ENCODE data around the gene ADGRL3.
"Not testable (repeated sequence)": the region's sequence is repeated elsewhere in the genome, so short reads cannot be mapped to it uniquely, and the experiment has no call there.

Gene ADGRL3

DNA sequence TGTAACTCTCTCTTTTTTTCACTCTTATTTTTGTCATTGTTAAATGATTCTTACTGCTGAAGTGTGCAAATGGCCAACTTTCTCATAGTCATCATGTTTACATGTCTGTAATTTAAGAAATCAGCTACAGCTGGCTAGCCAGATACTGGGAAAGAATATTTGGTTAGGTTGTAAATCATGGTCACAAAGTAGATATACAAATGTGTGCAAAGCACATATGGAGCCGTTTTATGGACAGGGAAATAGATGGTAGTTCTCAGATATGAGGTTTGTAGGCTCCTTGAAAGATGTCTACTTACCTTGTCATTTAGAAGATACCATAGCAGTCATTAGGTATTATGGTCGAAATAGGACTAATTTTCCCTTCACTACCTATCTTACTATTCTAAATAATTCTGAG lies 430.4 kb downstream of the ADGRL3 start:
- Histone ChIP-seq H3K4me3 (ENCODE audit: low read depth in 1 of 2, low read length in 2 of 2) (no peak overlapping the region), H3K9me3 (ENCODE audit: control insufficient read depth in 1 of 2, low read length in 2 of 2) (no peaks in the 10 kb centered on the region), H3K27me3 (ENCODE audit: control insufficient read depth in 1 of 2, insufficient read depth in 2 of 2, low read length in 2 of 2) (no peaks in the 10 kb centered on the region), H3K27ac (ENCODE audit: low read depth, low read length) (no peak overlapping the region), H3K9ac (ENCODE audit: low read depth in 1 of 2, low read length in 2 of 2) (no peak overlapping the region), H3K4me1 (ENCODE audit: control insufficient read depth in 1 of 2, insufficient read depth in 2 of 2, low read length in 2 of 2) (peaks cover 0 to 4% of the 10 kb centered on the region in 2 donors), H3K36me3 (ENCODE audit: control insufficient read depth in 1 of 2, insufficient read depth in 2 of 2, low read length in 2 of 2) (no peaks in the 10 kb centered on the region)

DNA sequence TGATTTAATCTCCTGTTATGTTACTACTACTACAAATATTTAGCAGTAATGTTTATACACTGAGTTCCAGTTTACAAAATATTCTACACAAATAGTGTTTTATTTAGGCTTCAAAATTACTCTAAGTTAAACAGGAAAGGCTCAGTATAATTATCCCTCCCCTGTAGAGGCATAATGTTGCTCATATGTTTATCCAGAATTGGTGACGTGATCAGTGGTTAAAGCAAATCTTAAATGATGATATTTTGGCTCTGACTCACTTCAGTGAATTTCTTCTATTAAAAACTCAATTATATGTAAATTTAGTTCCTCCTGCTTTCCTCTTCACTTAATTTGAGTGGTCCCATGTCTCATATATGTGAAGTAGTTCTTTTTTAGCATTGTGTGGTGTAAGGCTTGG lies 438.5 kb downstream of the ADGRL3 start:
- Histone ChIP-seq H3K36me3 (ENCODE audit: control insufficient read depth in 1 of 2, insufficient read depth in 2 of 2, low read length in 2 of 2) (no peaks in the 10 kb centered on the region), H3K27ac (ENCODE audit: low read depth, low read length) (no peak overlapping the region), H3K9ac (ENCODE audit: low read depth in 1 of 2, low read length in 2 of 2) (no peak overlapping the region), H3K9me3 (ENCODE audit: control insufficient read depth in 1 of 2, low read length in 2 of 2) (no peaks in the 10 kb centered on the region), H3K4me3 (ENCODE audit: low read depth in 1 of 2, low read length in 2 of 2) (no peak overlapping the region), H3K27me3 (ENCODE audit: control insufficient read depth in 1 of 2, insufficient read depth in 2 of 2, low read length in 2 of 2) (no peaks in the 10 kb centered on the region), H3K4me1 (ENCODE audit: control insufficient read depth in 1 of 2, insufficient read depth in 2 of 2, low read length in 2 of 2) (no peaks in the 10 kb centered on the region)

GRCh38 chr4:61646746-61647350 lies 446.7 kb downstream of the ADGRL3 start:
- H3K4me3 ChIP-seq (ENCODE audit: low read depth in 1 of 2, low read length in 2 of 2) = not testable (repeated sequence)

GRCh38 chr4:61648264-61648663 lies 448.1 kb downstream of the ADGRL3 start:
- Histone ChIP-seq H3K27ac (ENCODE audit: low read depth, low read length) (no peak overlapping the region), H3K9ac (ENCODE audit: low read depth in 1 of 2, low read length in 2 of 2) (no peak overlapping the region), H3K27me3 (ENCODE audit: control insufficient read depth in 1 of 2, insufficient read depth in 2 of 2, low read length in 2 of 2) (no peaks in the 10 kb centered on the region), H3K9me3 (ENCODE audit: control insufficient read depth in 1 of 2, low read length in 2 of 2) (no peaks in the 10 kb centered on the region), H3K36me3 (ENCODE audit: control insufficient read depth in 1 of 2, insufficient read depth in 2 of 2, low read length in 2 of 2) (no peaks in the 10 kb centered on the region), H3K4me1 (ENCODE audit: control insufficient read depth in 1 of 2, insufficient read depth in 2 of 2, low read length in 2 of 2) (no peaks in the 10 kb centered on the region), H3K4me3 (ENCODE audit: low read depth in 1 of 2, low read length in 2 of 2) (no peak overlapping the region)

More at GRCh38 chr4:61646746-61647350, 446.7 kb downstream of the ADGRL3 start:
- H3K27me3 ChIP-seq (ENCODE audit: control insufficient read depth in 1 of 2, insufficient read depth in 2 of 2, low read length in 2 of 2); H3K9ac ChIP-seq (ENCODE audit: low read depth in 1 of 2, low read length in 2 of 2); H3K4me1 ChIP-seq (ENCODE audit: control insufficient read depth in 1 of 2, insufficient read depth in 2 of 2, low read length in 2 of 2); H3K9me3 ChIP-seq (ENCODE audit: control insufficient read depth in 1 of 2, low read length in 2 of 2); H3K36me3 ChIP-seq (ENCODE audit: control insufficient read depth in 1 of 2, insufficient read depth in 2 of 2, low read length in 2 of 2); H3K27ac ChIP-seq (ENCODE audit: low read depth, low read length): not testable (repeated sequence)

- no peaks in the 10 kb centered on the region for H3K27me3 ChIP-seq (ENCODE audit: control insufficient read depth in 1 of 2, insufficient read depth in 2 of 2, low read length in 2 of 2)
- H3K4me1 ChIP-seq (ENCODE audit: control insufficient read depth in 1 of 2, insufficient read depth in 2 of 2, low read length in 2 of 2) = no peaks in the 10 kb centered on the region
- H3K36me3 ChIP-seq (ENCODE audit: control insufficient read depth in 1 of 2, insufficient read depth in 2 of 2, low read length in 2 of 2) = no peaks in the 10 kb centered on the region
- H3K9me3 ChIP-seq (ENCODE audit: control insufficient read depth in 1 of 2, low read length in 2 of 2) = no peaks in the 10 kb centered on the region
- H3K9ac ChIP-seq (ENCODE audit: low read depth in 1 of 2, low read length in 2 of 2) = no peak overlapping the region
- no peak overlapping the region for H3K27ac ChIP-seq (ENCODE audit: low read depth, low read length)
- H3K4me3 ChIP-seq (ENCODE audit: low read depth in 1 of 2, low read length in 2 of 2) = no peak overlapping the region
Measured at GRCh38 chr4:61657016-61657415, 456.9 kb downstream of the ADGRL3 start.

GRCh38 chr4:61661960-61662359 lies 461.8 kb downstream of the ADGRL3 start:
- Histone ChIP-seq H3K27ac (ENCODE audit: low read depth, low read length) (no peak overlapping the region), H3K4me3 (ENCODE audit: low read depth in 1 of 2, low read length in 2 of 2) (no peak overlapping the region)

DNA sequence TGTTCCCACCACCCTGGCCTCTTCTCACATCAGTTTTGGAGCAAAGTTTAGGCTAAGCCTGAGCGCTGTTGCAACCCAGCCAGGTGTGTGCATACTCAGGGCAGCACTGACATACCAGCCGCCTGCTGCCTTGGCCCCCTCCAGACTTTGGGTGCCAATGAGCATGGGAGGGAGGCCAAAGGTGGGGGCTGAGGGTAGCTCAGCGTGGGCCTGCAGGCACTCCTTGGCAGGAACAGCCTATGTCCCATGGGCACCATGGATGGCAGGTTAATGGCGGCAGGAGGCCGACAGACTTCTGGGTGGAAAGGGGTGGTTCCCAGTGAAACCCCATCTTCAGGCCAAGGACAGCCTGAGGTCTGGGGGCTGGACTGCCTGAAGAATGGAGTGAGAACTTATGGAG lies 462.2 kb downstream of the ADGRL3 start:
- no peaks in the 10 kb centered on the region for H3K36me3 ChIP-seq (ENCODE audit: control insufficient read depth in 1 of 2, insufficient read depth in 2 of 2, low read length in 2 of 2)
- no peaks in the 10 kb centered on the region for H3K27me3 ChIP-seq (ENCODE audit: control insufficient read depth in 1 of 2, insufficient read depth in 2 of 2, low read length in 2 of 2)
- no peak overlapping the region for H3K9ac ChIP-seq (ENCODE audit: low read depth in 1 of 2, low read length in 2 of 2)
- H3K4me3 ChIP-seq (ENCODE audit: low read depth in 1 of 2, low read length in 2 of 2) = no peak overlapping the region
- H3K9me3 ChIP-seq (ENCODE audit: control insufficient read depth in 1 of 2, low read length in 2 of 2) = peaks cover 0 to 10% of the 10 kb centered on the region in 2 donors
- no peak overlapping the region for H3K27ac ChIP-seq (ENCODE audit: low read depth, low read length)
- no peaks in the 10 kb centered on the region for H3K4me1 ChIP-seq (ENCODE audit: control insufficient read depth in 1 of 2, insufficient read depth in 2 of 2, low read length in 2 of 2)

More at GRCh38 chr4:61661960-61662359, 461.8 kb downstream of the ADGRL3 start:
- Histone ChIP-seq H3K36me3 (ENCODE audit: control insufficient read depth in 1 of 2, insufficient read depth in 2 of 2, low read length in 2 of 2) (no peaks in the 10 kb centered on the region), H3K9ac (ENCODE audit: low read depth in 1 of 2, low read length in 2 of 2) (no peak overlapping the region), H3K4me1 (ENCODE audit: control insufficient read depth in 1 of 2, insufficient read depth in 2 of 2, low read length in 2 of 2) (no peaks in the 10 kb centered on the region), H3K9me3 (ENCODE audit: control insufficient read depth in 1 of 2, low read length in 2 of 2) (peaks cover 0 to 10% of the 10 kb centered on the region in 2 donors), H3K27me3 (ENCODE audit: control insufficient read depth in 1 of 2, insufficient read depth in 2 of 2, low read length in 2 of 2) (no peaks in the 10 kb centered on the region)

DNA sequence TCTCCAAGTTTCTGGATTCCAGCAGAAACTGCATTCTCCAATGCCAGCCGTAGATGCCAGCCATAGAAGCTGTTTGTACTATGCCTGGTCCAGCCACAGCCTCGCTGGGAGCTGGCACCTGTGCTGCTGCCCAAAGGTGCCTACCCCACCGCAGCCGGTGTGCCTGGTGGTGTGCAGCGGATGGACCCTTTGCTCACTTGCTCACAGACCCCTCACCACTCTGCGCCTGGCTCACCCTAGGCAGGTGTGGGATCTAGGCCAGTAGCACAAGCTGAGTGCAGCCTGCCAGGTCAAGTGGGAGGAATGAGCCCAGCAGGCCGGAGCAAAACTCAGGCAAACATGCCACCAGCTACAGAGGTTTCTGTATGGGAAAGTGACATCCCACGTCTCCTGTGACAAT lies 463.2 kb downstream of the ADGRL3 start:
- Histone ChIP-seq H3K36me3 (ENCODE audit: control insufficient read depth in 1 of 2, insufficient read depth in 2 of 2, low read length in 2 of 2) (no peaks in the 10 kb centered on the region), H3K4me3 (ENCODE audit: low read depth in 1 of 2, low read length in 2 of 2) (no peak overlapping the region), H3K9me3 (ENCODE audit: control insufficient read depth in 1 of 2, low read length in 2 of 2) (peaks cover 0 to 10% of the 10 kb centered on the region in 2 donors), H3K9ac (ENCODE audit: low read depth in 1 of 2, low read length in 2 of 2) (no peak overlapping the region), H3K4me1 (ENCODE audit: control insufficient read depth in 1 of 2, insufficient read depth in 2 of 2, low read length in 2 of 2) (no peaks in the 10 kb centered on the region), H3K27ac (ENCODE audit: low read depth, low read length) (no peak overlapping the region), H3K27me3 (ENCODE audit: control insufficient read depth in 1 of 2, insufficient read depth in 2 of 2, low read length in 2 of 2) (no peaks in the 10 kb centered on the region)

- Histone ChIP-seq H3K27ac (ENCODE audit: low read depth, low read length) (no peak overlapping the region), H3K9me3 (ENCODE audit: control insufficient read depth in 1 of 2, low read length in 2 of 2) (peaks cover 0 to 15% of the 10 kb centered on the region in 2 donors), H3K36me3 (ENCODE audit: control insufficient read depth in 1 of 2, insufficient read depth in 2 of 2, low read length in 2 of 2) (no peaks in the 10 kb centered on the region), H3K4me3 (ENCODE audit: low read depth in 1 of 2, low read length in 2 of 2) (no peak overlapping the region), H3K9ac (ENCODE audit: low read depth in 1 of 2, low read length in 2 of 2) (no peak overlapping the region), H3K4me1 (ENCODE audit: control insufficient read depth in 1 of 2, insufficient read depth in 2 of 2, low read length in 2 of 2) (no peaks in the 10 kb centered on the region), H3K27me3 (ENCODE audit: control insufficient read depth in 1 of 2, insufficient read depth in 2 of 2, low read length in 2 of 2) (no peaks in the 10 kb centered on the region)
Measured at GRCh38 chr4:61665649-61666048, 465.5 kb downstream of the ADGRL3 start.

DNA sequence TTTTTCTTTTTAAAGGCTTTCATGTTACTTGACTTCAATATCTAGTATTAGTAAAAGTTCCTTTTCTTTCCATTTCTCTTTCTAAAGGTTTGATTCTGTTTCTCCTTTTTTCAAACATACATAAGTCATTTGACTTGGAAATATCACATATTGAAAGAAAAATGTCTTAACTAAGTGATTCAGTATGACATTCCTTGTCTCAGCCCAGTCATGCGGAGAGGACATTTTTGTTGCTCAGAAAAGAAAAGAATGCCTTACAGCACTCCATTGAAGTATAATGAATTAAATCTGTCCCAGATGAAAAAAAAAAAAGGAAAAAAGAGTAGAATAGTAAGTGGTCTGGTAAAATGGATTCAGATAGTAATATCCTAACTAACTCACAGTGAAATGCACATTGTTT lies 466.1 kb downstream of the ADGRL3 start:
- H3K9me3 ChIP-seq (ENCODE audit: control insufficient read depth in 1 of 2, low read length in 2 of 2) = peaks cover 0 to 16% of the 10 kb centered on the region in 2 donors
- no peaks in the 10 kb centered on the region for H3K4me1 ChIP-seq (ENCODE audit: control insufficient read depth in 1 of 2, insufficient read depth in 2 of 2, low read length in 2 of 2)
- no peak overlapping the region for H3K9ac ChIP-seq (ENCODE audit: low read depth in 1 of 2, low read length in 2 of 2)
- H3K27me3 ChIP-seq (ENCODE audit: control insufficient read depth in 1 of 2, insufficient read depth in 2 of 2, low read length in 2 of 2) = no peaks in the 10 kb centered on the region
- no peaks in the 10 kb centered on the region for H3K36me3 ChIP-seq (ENCODE audit: control insufficient read depth in 1 of 2, insufficient read depth in 2 of 2, low read length in 2 of 2)
- no peak overlapping the region for H3K4me3 ChIP-seq (ENCODE audit: low read depth in 1 of 2, low read length in 2 of 2)
- H3K27ac ChIP-seq (ENCODE audit: low read depth, low read length) = no peak overlapping the region

GRCh38 chr4:61671599-61671998 lies 471.5 kb downstream of the ADGRL3 start:
- H3K9me3 ChIP-seq (ENCODE audit: control insufficient read depth in 1 of 2, low read length in 2 of 2) = peaks cover 0 to 5% of the 10 kb centered on the region in 2 donors
- H3K4me3 ChIP-seq (ENCODE audit: low read depth in 1 of 2, low read length in 2 of 2) = no peak overlapping the region
- no peaks in the 10 kb centered on the region for H3K27me3 ChIP-seq (ENCODE audit: control insufficient read depth in 1 of 2, insufficient read depth in 2 of 2, low read length in 2 of 2)
- no peaks in the 10 kb centered on the region for H3K36me3 ChIP-seq (ENCODE audit: control insufficient read depth in 1 of 2, insufficient read depth in 2 of 2, low read length in 2 of 2)
- no peaks in the 10 kb centered on the region for H3K4me1 ChIP-seq (ENCODE audit: control insufficient read depth in 1 of 2, insufficient read depth in 2 of 2, low read length in 2 of 2)
- H3K27ac ChIP-seq (ENCODE audit: low read depth, low read length) = no peak overlapping the region
- no peak overlapping the region for H3K9ac ChIP-seq (ENCODE audit: low read depth in 1 of 2, low read length in 2 of 2)
